Measurements from ENCODE around the gene CDK9. TPM values are rescaled to one million over a fixed set of nuclear protein-coding genes. Genes with fewer than 3 reads are reported as not detected.

Gene CDK9
- total RNA-seq, 4 donors from 2014 or later, result 66.6 to 112 (median 87.6) TPM

DNA sequence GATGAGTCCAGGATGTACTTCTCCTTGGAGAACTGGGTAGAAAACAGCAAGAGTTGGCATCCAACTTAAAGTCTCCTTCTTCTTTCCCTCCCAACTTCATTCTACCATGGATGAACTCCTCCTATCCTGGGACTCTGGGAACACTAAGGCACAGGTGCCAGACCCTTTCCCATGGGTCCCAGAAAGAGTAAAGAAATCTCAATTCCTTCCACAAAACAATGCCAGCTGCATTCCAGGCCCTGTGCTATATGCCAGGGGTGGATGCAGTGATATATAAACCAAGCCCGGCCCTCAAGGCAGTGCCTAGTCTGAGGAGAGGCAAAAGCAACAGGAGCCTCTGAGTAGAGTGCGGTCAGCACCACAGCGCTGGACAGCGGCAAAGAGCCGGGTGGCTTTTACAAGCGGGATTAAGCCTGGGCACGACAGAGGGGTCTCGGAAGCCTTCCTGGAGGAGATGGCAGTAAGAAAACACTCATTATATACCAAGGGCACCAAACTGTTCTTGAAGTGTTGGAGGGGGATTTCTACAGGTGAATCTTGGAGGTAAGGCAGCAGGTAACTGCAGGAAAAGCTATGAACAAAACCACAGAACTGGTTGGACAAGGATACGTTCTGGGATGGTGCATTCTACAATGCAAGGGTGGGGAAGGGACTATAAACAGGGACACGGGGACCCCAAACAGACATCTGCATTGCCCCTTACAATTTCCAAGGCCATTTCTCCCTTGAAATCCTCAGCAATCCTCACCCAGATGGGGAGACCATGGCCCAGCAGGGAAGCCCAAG lies 34.4 kb upstream of the CDK9 start:
- Histone ChIP-seq H3K4me1 (peaks cover 0 to 17% (median 0%) of the 10 kb centered on the region in 4 donors), H3K27me3 (peaks cover 0 to 28% of the 10 kb centered on the region in 2 donors), H3K36me3 (peaks cover 0 to 34% (median 0%) of the 10 kb centered on the region in 3 donors), H3K9me3 (no peaks in the 10 kb centered on the region), H3K27ac (no peak overlapping the region), H3K4me3 (no peak overlapping the region)
- DNase-seq (ENCODE audit: low spot score in 2 of 2), result no peak
- 43 to 45% methylated on average over 10 of the region's 10 CpGs for WGBS, 2 donors
- TF ChIP-seq, protein P1, sequence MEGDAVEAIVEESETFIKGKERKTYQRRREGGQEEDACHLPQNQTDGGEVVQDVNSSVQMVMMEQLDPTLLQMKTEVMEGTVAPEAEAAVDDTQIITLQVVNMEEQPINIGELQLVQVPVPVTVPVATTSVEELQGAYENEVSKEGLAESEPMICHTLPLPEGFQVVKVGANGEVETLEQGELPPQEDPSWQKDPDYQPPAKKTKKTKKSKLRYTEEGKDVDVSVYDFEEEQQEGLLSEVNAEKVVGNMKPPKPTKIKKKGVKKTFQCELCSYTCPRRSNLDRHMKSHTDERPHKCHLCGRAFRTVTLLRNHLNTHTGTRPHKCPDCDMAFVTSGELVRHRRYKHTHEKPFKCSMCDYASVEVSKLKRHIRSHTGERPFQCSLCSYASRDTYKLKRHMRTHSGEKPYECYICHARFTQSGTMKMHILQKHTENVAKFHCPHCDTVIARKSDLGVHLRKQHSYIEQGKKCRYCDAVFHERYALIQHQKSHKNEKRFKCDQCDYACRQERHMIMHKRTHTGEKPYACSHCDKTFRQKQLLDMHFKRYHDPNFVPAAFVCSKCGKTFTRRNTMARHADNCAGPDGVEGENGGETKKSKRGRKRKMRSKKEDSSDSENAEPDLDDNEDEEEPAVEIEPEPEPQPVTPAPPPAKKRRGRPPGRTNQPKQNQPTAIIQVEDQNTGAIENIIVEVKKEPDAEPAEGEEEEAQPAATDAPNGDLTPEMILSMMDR (IDR thresholded peaks at IDR 0.05), result no peak
- TF ChIP-seq POLR2A (IDR thresholded peaks at IDR 0.05), result no peak
- TF ChIP-seq EP300 (IDR thresholded peaks at IDR 0.05), result no peak

DNA sequence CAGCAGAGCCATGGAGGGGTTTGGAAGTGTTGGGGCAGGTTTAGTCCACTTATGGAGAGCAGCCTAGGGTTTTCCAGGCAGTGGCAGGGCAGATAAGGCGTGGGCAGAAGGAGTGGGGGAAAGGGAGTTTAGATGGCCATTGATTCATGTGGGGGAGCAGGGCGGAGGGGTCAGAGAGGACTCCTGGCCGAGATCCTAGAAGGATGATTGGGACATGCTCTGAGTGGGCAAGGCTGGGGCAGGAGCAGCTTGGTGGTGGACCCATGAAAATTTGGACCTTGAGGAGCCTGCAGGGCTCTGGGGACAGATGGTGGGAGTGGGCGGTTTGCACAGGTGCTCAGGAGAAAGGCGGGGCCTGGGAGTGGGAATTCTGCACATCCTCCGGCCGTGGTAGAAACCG lies 32.7 kb upstream of the CDK9 start:
- no peak overlapping the region for H3K4me3 ChIP-seq
- DNase-seq (ENCODE audit: low spot score in 2 of 2), result no peak
- TF ChIP-seq EP300 (IDR thresholded peaks at IDR 0.05), result no peak
- TF ChIP-seq, protein P1 (IDR thresholded peaks at IDR 0.05), result no peak
- TF ChIP-seq POLR2A (IDR thresholded peaks at IDR 0.05), result no peak
- H3K4me1 ChIP-seq, result peaks cover 0 to 17% (median 0%) of the 10 kb centered on the region in 4 donors
- H3K36me3 ChIP-seq, result peaks cover 0 to 30% (median 0%) of the 10 kb centered on the region in 3 donors
- no peak overlapping the region for H3K27ac ChIP-seq
- 71 to 77% methylated on average over 7 to 8 of the region's 8 CpGs for WGBS, 2 donors
- no peaks in the 10 kb centered on the region for H3K9me3 ChIP-seq
- H3K27me3 ChIP-seq, result peaks cover 0 to 38% of the 10 kb centered on the region in 2 donors

DNA sequence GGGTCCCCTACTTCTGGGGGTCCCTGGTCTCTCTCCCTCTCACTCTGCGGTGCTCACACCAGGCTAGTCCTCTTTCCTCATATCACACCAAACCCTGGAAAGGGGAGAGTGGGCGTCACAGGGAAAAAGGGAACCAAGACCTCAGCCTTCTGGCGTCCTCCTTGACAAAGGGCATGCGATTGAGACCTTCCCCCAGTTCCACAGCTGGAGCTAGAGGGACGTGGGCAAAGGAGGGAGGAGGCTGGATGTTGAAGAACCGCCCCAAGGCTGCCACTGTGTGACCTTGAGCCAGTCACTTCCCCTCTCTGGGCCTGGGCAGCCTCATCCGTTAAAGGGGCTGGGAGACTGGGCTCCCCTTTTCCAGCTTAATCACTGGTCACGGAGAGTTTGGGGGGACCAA lies 32.2 kb upstream of the CDK9 start:
- H3K4me1 ChIP-seq, result peaks cover 0 to 17% (median 0%) of the 10 kb centered on the region in 4 donors
- 76% methylated on average over 8 of the region's 8 CpGs for WGBS, 2 donors
- no peak overlapping the region for H3K4me3 ChIP-seq
- no peak overlapping the region for H3K27ac ChIP-seq
- peaks cover 0 to 25% (median 0%) of the 10 kb centered on the region in 3 donors for H3K36me3 ChIP-seq
- no peaks in the 10 kb centered on the region for H3K9me3 ChIP-seq
- TF ChIP-seq EP300 (IDR thresholded peaks at IDR 0.05) (no peak), POLR2A (IDR thresholded peaks at IDR 0.05) (no peak)
- TF ChIP-seq, protein P1 (IDR thresholded peaks at IDR 0.05), result no peak
- peaks cover 0 to 42% of the 10 kb centered on the region in 2 donors for H3K27me3 ChIP-seq
- DNase-seq (ENCODE audit: low spot score in 2 of 2), result no peak

DNA sequence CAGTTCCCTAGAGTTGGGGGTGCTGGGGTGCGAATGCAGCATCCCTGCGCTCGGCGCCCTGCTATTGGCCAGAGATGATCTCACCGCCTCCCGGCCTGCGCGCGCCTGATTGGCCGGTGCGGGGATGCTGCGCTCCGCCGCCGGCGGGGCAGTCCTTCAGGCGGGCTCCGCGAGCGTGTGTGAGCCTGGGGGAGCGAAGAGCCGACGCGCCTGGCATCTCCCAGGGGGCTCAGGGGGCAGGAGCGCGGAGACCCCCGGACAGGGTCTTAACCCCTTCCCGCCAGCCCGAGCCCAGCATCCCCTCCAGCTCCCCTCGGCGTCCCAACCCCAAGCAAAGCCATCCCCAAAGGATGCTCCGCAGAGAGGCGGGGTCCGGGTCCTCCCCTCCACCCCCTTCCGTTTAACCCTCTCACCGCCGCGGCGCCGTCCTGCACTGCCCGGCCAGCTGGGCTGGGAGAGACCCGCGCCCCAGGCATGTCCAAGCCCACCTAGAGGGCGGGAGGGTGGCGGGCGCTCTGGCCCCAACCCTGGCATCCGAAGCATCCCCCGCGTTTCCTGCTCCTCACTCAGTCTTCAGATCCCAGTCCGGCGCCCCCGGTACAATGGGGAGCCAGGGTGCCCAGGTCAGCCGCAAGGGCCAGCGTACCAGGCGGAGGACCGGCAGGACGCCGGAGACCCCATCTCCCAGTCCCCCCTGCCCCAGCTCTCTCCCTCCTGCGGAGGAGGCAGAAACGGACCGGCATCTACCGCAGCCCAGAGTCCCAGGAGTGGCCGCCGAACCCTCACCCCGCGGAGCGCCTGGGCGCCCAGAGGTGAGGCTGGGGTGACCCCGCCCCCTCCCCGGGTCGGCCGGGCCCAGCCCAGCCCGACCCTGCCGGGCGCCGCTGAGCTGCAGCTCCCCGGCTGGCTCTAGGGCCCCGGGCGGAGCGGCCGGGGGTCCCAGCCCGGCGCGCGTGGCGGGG lies 31.5 kb upstream of the CDK9 start:
- Histone ChIP-seq H3K4me1 (peaks cover 0 to 17% (median 0%) of the 10 kb centered on the region in 4 donors), H3K27me3 (peaks cover 0 to 45% of the 10 kb centered on the region in 2 donors), H3K27ac (no peak overlapping the region), H3K4me3 (no peak overlapping the region), H3K36me3 (peaks cover 0 to 17% (median 0%) of the 10 kb centered on the region in 3 donors), H3K9me3 (no peaks in the 10 kb centered on the region)
- no peak for DNase-seq (ENCODE audit: low spot score in 2 of 2)
- TF ChIP-seq, protein P1 (IDR thresholded peaks at IDR 0.05), result no peak
- no peak for TF ChIP-seq POLR2A (IDR thresholded peaks at IDR 0.05)
- TF ChIP-seq EP300 (IDR thresholded peaks at IDR 0.05), result no peak
- WGBS, 2 donors, result 29 to 47% methylated on average over 33 to 57 of the region's 86 CpGs

Data from tibial nerve (tissue), 4 donors.